GM23248 (cell line): ENCODE measurements around the gene GGT5.

Experiments
- EZH2 ChIP-seq: fragments of 200-600 bp; sonication (generic); IDR thresholded peaks from 2 replicates; pipeline ENCODE4 v1.6.1; 2018; ENCODE audit warnings: antibody characterized with exemption, mild to moderate bottlenecking; ENCODE audit not compliant: insufficient read depth, poor library complexity, severe bottlenecking
- EZH2phosphoT487 ChIP-seq: fragments of 200-600 bp; sonication (generic); IDR thresholded peaks from 2 replicates; pipeline ENCODE4 v1.6.1; 2018; ENCODE audit warnings: antibody characterized with exemption, moderate library complexity, mild to moderate bottlenecking, low read depth; ENCODE audit not compliant: insufficient read depth

GRCh38 chr22:24290459-24290858 is 45.6 kb upstream of the GGT5 start:
- TF ChIP-seq EZH2phosphoT487 (no peak), EZH2 (no peak)
